WTC11 (cell line): ENCODE results near the gene BUD23. TPM values are rescaled to one million over a fixed set of nuclear protein-coding genes. Genes with fewer than 3 reads are reported as not detected.

ENCODE experiments used
- ATAC-seq: fragments of 200-7000 bp; cut with Tn5 transposase; 2 replicates; pipeline ENCODE4 v1.10.0; 2021; ENCODE audit warnings: mild to moderate bottlenecking, moderate library complexity
- CTCF ChIA-PET: fragments of 300-600 bp; sonication (Branson Sonifier 250); formaldehyde crosslinking; loops from one replicate; lab custom pipeline; 2021; ENCODE audit warnings: antibody characterized with exemption; lab: Charles Lee
- POLR2A ChIA-PET: fragments of 350-600 bp; sonication (Branson Sonifier 250); formaldehyde crosslinking; loops from one replicate; lab custom pipeline; 2021; ENCODE audit warnings: antibody characterized with exemption; lab: Charles Lee
- DNase-seq: peaks from one replicate; pipeline ENCODE4 v3.0.0; 2021; ENCODE audit warnings: low spot score
- H3K27ac Mint-ChIP-seq: 2 replicates; pipeline ENCODE4 v1.8.0; 2021; ENCODE audit warnings: mixed read lengths
- H3K27me3 Mint-ChIP-seq: 2 replicates; pipeline ENCODE4 v1.8.0; 2021; ENCODE audit warnings: low read depth, mild to moderate bottlenecking, moderate library complexity, mixed read lengths
- H3K36me3 Mint-ChIP-seq: 2 replicates; pipeline ENCODE4 v1.8.0; 2021; ENCODE audit warnings: mixed read lengths
- H3K4me1 Mint-ChIP-seq: 2 replicates; pipeline ENCODE4 v1.8.0; 2022; ENCODE audit warnings: mixed read lengths
- H3K4me3 Mint-ChIP-seq: 2 replicates; pipeline ENCODE4 v1.8.0; 2021; ENCODE audit warnings: mild to moderate bottlenecking, moderate library complexity, mixed read lengths
- H3K9me3 Mint-ChIP-seq: 2 replicates; pipeline ENCODE4 v1.8.0; 2021; ENCODE audit warnings: mixed read lengths
- ATF2 ChIP-seq: sonication (generic); formaldehyde crosslinking; IDR thresholded peaks from 2 replicates; pipeline ENCODE4 v1.8.1; 2022; ENCODE audit warnings: low read depth, missing genetic modification reagents, borderline replicate concordance
- ATF3 ChIP-seq: sonication (generic); formaldehyde crosslinking; conservative IDR thresholded peaks from 2 replicates; pipeline ENCODE4 v1.8.1; 2022; ENCODE audit warnings: mild to moderate bottlenecking, missing genetic modification reagents
- E2F4 ChIP-seq: sonication (generic); formaldehyde crosslinking; IDR thresholded peaks from 2 replicates; pipeline ENCODE4 v1.8.1; 2022; ENCODE audit warnings: low read depth, mild to moderate bottlenecking, moderate library complexity, missing genetic modification reagents, borderline replicate concordance
- EMX1 ChIP-seq: fragments of 250-450 bp; sonication (Bioruptor Pico); IDR thresholded peaks from 2 replicates; pipeline ENCODE4 v1.8.0; 2021; ENCODE audit warnings: mild to moderate bottlenecking
- FOXJ3 ChIP-seq: sonication (generic); formaldehyde crosslinking; IDR thresholded peaks from 2 replicates; pipeline ENCODE4 v1.9.0; 2021; ENCODE audit warnings: missing genetic modification reagents, mild to moderate bottlenecking, borderline replicate concordance
- GRHL2 ChIP-seq: fragments of 250-450 bp; sonication (Bioruptor Pico); IDR thresholded peaks from 2 replicates; pipeline ENCODE4 v1.8.0; 2022; ENCODE audit warnings: mild to moderate bottlenecking, moderate library complexity; ENCODE audit not compliant: insufficient replicate concordance, severe bottlenecking
- GTF2I ChIP-seq: fragments of 250-450 bp; sonication (Bioruptor Pico); conservative IDR thresholded peaks from 2 replicates; pipeline ENCODE4 v1.4.0; 2021; ENCODE audit warnings: mild to moderate bottlenecking
- JAZF1 ChIP-seq: fragments of 250-450 bp; sonication (Bioruptor Pico); IDR thresholded peaks from 2 replicates; pipeline ENCODE4 v1.9.0; 2021; ENCODE audit warnings: moderate library complexity, mild to moderate bottlenecking, inconsistent platforms
- MYBL2 ChIP-seq: sonication (generic); formaldehyde crosslinking; IDR thresholded peaks from 2 replicates; pipeline ENCODE4 v1.8.1; 2023; ENCODE audit warnings: mild to moderate bottlenecking, moderate library complexity, missing genetic modification reagents
- NFE2L1 ChIP-seq: sonication (generic); formaldehyde crosslinking; IDR thresholded peaks from 2 replicates; pipeline ENCODE4 v1.8.1; 2023; ENCODE audit warnings: missing genetic modification reagents
- NR1H2 ChIP-seq: sonication (generic); formaldehyde crosslinking; IDR thresholded peaks from 2 replicates; pipeline ENCODE4 v1.9.0; 2021; ENCODE audit warnings: mild to moderate bottlenecking, moderate library complexity, missing genetic modification reagents
- NR3C1 ChIP-seq: sonication (generic); formaldehyde crosslinking; conservative IDR thresholded peaks from 2 replicates; pipeline ENCODE4 v1.8.1; 2023; ENCODE audit warnings: low read depth, mild to moderate bottlenecking, missing genetic modification reagents
- OVOL2 ChIP-seq: fragments of 250-450 bp; sonication (Bioruptor Pico); IDR thresholded peaks from 2 replicates; pipeline ENCODE4 v1.9.0; 2021; ENCODE audit warnings: mild to moderate bottlenecking, borderline replicate concordance
- PRRX2 ChIP-seq: fragments of 250-450 bp; sonication (Bioruptor Pico); IDR thresholded peaks from 2 replicates; pipeline ENCODE4 v1.8.0; 2021; ENCODE audit warnings: mild to moderate bottlenecking
- TP53 ChIP-seq: sonication (generic); formaldehyde crosslinking; IDR thresholded peaks from 2 replicates; pipeline ENCODE4 v1.8.1; 2023; ENCODE audit warnings: mild to moderate bottlenecking, missing genetic modification reagents
- ZNF138 ChIP-seq: sonication (generic); formaldehyde crosslinking; conservative IDR thresholded peaks from 2 replicates; pipeline ENCODE4 v1.8.1; 2022; ENCODE audit warnings: mild to moderate bottlenecking, moderate library complexity, missing genetic modification reagents
- ZNF263 ChIP-seq: sonication (generic); formaldehyde crosslinking; IDR thresholded peaks from 2 replicates; pipeline ENCODE4 v1.8.1; 2022; ENCODE audit warnings: low read depth, mild to moderate bottlenecking, moderate library complexity, missing genetic modification reagents
- ZNF317 ChIP-seq: sonication (generic); formaldehyde crosslinking; IDR thresholded peaks from 2 replicates; pipeline ENCODE4 v1.8.1; 2023; ENCODE audit warnings: low read depth, mild to moderate bottlenecking, moderate library complexity, missing genetic modification reagents, borderline replicate concordance
- ZNF671 ChIP-seq: fragments of 250-450 bp; sonication (Bioruptor Pico); IDR thresholded peaks from 2 replicates; pipeline ENCODE4 v1.8.0; 2021; ENCODE audit warnings: mild to moderate bottlenecking
- total RNA-seq: library from RNA; stranded (reverse); gene quantifications from 3 replicates; pipeline ENCODE4 v1.2.3, GENCODE V29; 2021
- TF ChIP-seq, protein P1 (sequence below): fragments of 250-450 bp; sonication (Bioruptor Pico); IDR thresholded peaks from 2 replicates; pipeline ENCODE4 v1.9.0; 2021; ENCODE audit warnings: mild to moderate bottlenecking
- TF ChIP-seq, protein P2 (sequence below): fragments of 250-450 bp; sonication (Bioruptor Pico); IDR thresholded peaks from 2 replicates; pipeline ENCODE4 v1.9.0; 2021; ENCODE audit warnings: mild to moderate bottlenecking
- TF ChIP-seq, protein P3 (sequence below): sonication (generic); formaldehyde crosslinking; conservative IDR thresholded peaks from 2 replicates; pipeline ENCODE4 v1.8.1; 2023; ENCODE audit warnings: mild to moderate bottlenecking, low read depth, missing genetic modification reagents, moderate library complexity
- TF ChIP-seq, protein P4 (sequence below): sonication (generic); formaldehyde crosslinking; IDR thresholded peaks from 2 replicates; pipeline ENCODE4 v1.8.1; 2023; ENCODE audit warnings: mild to moderate bottlenecking, missing genetic modification reagents

Gene BUD23
- total RNA-seq, 1 experiment from 2014 or later: 91.9 TPM

DNA sequence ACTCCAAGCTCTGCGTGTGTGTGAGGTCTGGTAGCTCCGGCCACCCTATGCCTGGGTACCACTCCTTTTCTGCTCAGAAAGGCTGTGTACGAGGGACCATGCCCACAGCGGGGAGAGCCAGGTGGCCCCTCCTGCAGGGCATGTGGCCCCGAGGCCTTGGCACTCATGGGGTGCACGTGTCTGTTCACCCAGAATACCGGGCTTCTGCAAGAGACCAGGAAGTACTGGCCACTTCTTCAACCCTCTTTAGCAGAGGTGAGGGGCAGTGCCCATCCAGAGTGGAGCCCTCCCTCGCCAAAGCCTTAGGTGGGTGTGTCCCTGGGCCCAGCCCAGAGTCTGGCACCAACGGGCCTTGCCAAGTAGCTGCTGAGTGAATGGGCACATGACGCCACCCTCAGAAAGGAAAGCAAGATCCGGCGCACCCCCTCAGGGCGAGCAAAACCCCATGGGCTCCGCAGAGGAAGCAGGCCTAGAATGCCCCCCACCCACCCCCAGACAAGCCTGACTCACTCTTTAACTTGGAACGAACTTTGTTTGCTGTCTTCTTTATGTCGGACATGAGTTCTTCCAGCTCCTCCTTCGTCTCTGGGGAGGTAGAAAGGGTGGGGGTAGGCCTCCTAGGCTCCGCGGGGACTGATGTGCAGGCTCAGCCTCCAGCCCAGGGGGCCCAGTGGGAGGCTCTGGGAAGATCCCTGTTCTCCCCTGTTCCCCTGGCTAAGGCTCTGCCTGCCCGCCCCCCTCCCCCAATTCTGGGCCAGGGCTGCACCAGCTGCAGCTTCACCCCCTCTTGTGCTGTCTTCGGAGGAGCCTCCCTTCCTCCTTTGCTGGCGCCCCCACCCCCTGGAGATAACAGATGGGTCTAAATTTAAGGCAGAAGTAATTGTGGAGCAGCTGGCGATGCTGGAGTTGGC lies 21.5 kb downstream of the BUD23 start:
- DNase-seq (no peak), ATAC-seq (no peak)
- H3K27ac Mint-ChIP-seq: no peak overlapping the region
- H3K4me1 Mint-ChIP-seq: peaks cover 15% of the 10 kb centered on the region
- H3K36me3 Mint-ChIP-seq: peaks cover 9% of the 10 kb centered on the region
- no peak for TF ChIP-seq ATF3 (CRISPR knock-in tag)
- no peak for TF ChIP-seq ZNF671 (CRISPR knock-in tag)
- TF ChIP-seq ZNF317 (CRISPR knock-in tag): no peak
- no peak for TF ChIP-seq ZNF263 (CRISPR knock-in tag)
- no peak for TF ChIP-seq NFE2L1 (CRISPR knock-in tag)
- no peak for TF ChIP-seq NR1H2 (CRISPR knock-in tag)
- TF ChIP-seq, protein P1, sequence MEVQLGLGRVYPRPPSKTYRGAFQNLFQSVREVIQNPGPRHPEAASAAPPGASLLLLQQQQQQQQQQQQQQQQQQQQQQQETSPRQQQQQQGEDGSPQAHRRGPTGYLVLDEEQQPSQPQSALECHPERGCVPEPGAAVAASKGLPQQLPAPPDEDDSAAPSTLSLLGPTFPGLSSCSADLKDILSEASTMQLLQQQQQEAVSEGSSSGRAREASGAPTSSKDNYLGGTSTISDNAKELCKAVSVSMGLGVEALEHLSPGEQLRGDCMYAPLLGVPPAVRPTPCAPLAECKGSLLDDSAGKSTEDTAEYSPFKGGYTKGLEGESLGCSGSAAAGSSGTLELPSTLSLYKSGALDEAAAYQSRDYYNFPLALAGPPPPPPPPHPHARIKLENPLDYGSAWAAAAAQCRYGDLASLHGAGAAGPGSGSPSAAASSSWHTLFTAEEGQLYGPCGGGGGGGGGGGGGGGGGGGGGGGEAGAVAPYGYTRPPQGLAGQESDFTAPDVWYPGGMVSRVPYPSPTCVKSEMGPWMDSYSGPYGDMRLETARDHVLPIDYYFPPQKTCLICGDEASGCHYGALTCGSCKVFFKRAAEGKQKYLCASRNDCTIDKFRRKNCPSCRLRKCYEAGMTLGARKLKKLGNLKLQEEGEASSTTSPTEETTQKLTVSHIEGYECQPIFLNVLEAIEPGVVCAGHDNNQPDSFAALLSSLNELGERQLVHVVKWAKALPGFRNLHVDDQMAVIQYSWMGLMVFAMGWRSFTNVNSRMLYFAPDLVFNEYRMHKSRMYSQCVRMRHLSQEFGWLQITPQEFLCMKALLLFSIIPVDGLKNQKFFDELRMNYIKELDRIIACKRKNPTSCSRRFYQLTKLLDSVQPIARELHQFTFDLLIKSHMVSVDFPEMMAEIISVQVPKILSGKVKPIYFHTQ (CRISPR knock-in tag): no peak
- TF ChIP-seq FOXJ3 (CRISPR knock-in tag): no peak
- no peak for TF ChIP-seq MYBL2 (CRISPR knock-in tag)
- TF ChIP-seq E2F4 (CRISPR knock-in tag): no peak
- no peak for TF ChIP-seq TP53 (CRISPR knock-in tag)
- TF ChIP-seq, protein P2, sequence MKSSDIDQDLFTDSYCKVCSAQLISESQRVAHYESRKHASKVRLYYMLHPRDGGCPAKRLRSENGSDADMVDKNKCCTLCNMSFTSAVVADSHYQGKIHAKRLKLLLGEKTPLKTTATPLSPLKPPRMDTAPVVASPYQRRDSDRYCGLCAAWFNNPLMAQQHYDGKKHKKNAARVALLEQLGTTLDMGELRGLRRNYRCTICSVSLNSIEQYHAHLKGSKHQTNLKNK: no peak
- no peak for TF ChIP-seq GRHL2 (CRISPR knock-in tag)
- TF ChIP-seq ZNF138 (CRISPR knock-in tag): no peak
- TF ChIP-seq NR3C1 (CRISPR knock-in tag): no peak
- CTCF ChIA-PET: interaction anchor here (0.6 to 8.0 kb wide), 13 partner anchors 10 to 351 kb away, joined by 3 to 61 read pairs (median 4); no protein-coding TSS in a partner anchor
- no peaks in the 10 kb centered on the region for H3K27me3 Mint-ChIP-seq
- peak overlapping the region; percentile 49; the same call in 1 of the 2 replicates for H3K4me3 Mint-ChIP-seq
- H3K9me3 Mint-ChIP-seq: no peaks in the 10 kb centered on the region
- POLR2A ChIA-PET: interaction anchor here (0.6 to 1.2 kb wide), 3 partner anchors 27 to 82 kb away, joined by 3 read pairs; partner anchors contain the start of gene ABHD11

- ChIA-PET CTCF (interaction anchor here (0.6 to 8.0 kb wide), 7 partner anchors 20 to 166 kb away, joined by 3 to 61 read pairs (median 7); no protein-coding TSS in a partner anchor), POLR2A (no interaction called here)
- ATAC-seq (no peak), DNase-seq (no peak)
- Mint-ChIP-seq H3K27me3 (no peaks in the 10 kb centered on the region), H3K9me3 (no peaks in the 10 kb centered on the region), H3K4me3 (no peak overlapping the region), H3K36me3 (peaks cover 9% of the 10 kb centered on the region), H3K4me1 (peaks cover 15% of the 10 kb centered on the region), H3K27ac (no peak overlapping the region)
- TF ChIP-seq OVOL2: no peak
- no peak for TF ChIP-seq ATF3 (CRISPR knock-in tag)
- no peak for TF ChIP-seq EMX1 (CRISPR knock-in tag)
- TF ChIP-seq NR1H2 (CRISPR knock-in tag): no peak
- no peak for TF ChIP-seq ATF2 (CRISPR knock-in tag)
- no peak for TF ChIP-seq GTF2I
- no peak for TF ChIP-seq PRRX2 (CRISPR knock-in tag)
- TF ChIP-seq, protein P3, sequence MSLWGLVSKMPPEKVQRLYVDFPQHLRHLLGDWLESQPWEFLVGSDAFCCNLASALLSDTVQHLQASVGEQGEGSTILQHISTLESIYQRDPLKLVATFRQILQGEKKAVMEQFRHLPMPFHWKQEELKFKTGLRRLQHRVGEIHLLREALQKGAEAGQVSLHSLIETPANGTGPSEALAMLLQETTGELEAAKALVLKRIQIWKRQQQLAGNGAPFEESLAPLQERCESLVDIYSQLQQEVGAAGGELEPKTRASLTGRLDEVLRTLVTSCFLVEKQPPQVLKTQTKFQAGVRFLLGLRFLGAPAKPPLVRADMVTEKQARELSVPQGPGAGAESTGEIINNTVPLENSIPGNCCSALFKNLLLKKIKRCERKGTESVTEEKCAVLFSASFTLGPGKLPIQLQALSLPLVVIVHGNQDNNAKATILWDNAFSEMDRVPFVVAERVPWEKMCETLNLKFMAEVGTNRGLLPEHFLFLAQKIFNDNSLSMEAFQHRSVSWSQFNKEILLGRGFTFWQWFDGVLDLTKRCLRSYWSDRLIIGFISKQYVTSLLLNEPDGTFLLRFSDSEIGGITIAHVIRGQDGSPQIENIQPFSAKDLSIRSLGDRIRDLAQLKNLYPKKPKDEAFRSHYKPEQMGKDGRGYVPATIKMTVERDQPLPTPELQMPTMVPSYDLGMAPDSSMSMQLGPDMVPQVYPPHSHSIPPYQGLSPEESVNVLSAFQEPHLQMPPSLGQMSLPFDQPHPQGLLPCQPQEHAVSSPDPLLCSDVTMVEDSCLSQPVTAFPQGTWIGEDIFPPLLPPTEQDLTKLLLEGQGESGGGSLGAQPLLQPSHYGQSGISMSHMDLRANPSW: no peak
- TF ChIP-seq JAZF1 (CRISPR knock-in tag): no peak
- TF ChIP-seq, protein P4, sequence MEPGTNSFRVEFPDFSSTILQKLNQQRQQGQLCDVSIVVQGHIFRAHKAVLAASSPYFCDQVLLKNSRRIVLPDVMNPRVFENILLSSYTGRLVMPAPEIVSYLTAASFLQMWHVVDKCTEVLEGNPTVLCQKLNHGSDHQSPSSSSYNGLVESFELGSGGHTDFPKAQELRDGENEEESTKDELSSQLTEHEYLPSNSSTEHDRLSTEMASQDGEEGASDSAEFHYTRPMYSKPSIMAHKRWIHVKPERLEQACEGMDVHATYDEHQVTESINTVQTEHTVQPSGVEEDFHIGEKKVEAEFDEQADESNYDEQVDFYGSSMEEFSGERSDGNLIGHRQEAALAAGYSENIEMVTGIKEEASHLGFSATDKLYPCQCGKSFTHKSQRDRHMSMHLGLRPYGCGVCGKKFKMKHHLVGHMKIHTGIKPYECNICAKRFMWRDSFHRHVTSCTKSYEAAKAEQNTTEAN (CRISPR knock-in tag): no peak
Measured at GRCh38 chr7:73705551-73705920, 22.1 kb downstream of the BUD23 start.
